ENCODE measurements around the gene TRDMT1.

Gene TRDMT1

GRCh38 chr10:17181110-17181509 lies 20.4 kb downstream of the TRDMT1 start:
- Histone ChIP-seq H3K4ac (ENCODE audit: low read depth, low read length) (no peak overlapping the region), H4K91ac (ENCODE audit: low read depth, low read length) (no peak overlapping the region), H2AFZ (ENCODE audit: insufficient read depth, low read length, poor library complexity) (no peak overlapping the region), H3K18ac (ENCODE audit: low read length) (no peak overlapping the region), H4K12ac (ENCODE audit: low read depth, low read length) (no peak overlapping the region), H3K4me1 (ENCODE audit: control insufficient read depth in 1 of 2, insufficient read depth in 2 of 2, low read length in 2 of 2) (peaks cover 2 to 5% of the 10 kb centered on the region in 2 experiments), H2BK120ac (ENCODE audit: insufficient read depth, low read length, poor library complexity) (no peak overlapping the region), H3K79me2 (ENCODE audit: control insufficient read depth, insufficient read depth, low read length, poor library complexity) (no peaks in the 10 kb centered on the region), H3K79me1 (ENCODE audit: low read length) (no peaks in the 10 kb centered on the region), H3K27ac (ENCODE audit: low read depth, low read length) (no peak overlapping the region), H3K9ac (ENCODE audit: low read length) (no peak overlapping the region), H4K8ac (ENCODE audit: low read depth, low read length) (no peak overlapping the region), H3K27me3 (ENCODE audit: insufficient read depth, low read length) (no peaks in the 10 kb centered on the region), H3K4me2 (ENCODE audit: low read length) (no peak overlapping the region), H3K23ac (ENCODE audit: low read length) (no peak overlapping the region), H3K9me3 (ENCODE audit: insufficient read depth, low read depth, low read length) (no peaks in the 10 kb centered on the region), H2BK5ac (ENCODE audit: low read depth, low read length, poor library complexity) (no peak overlapping the region), H3K14ac (ENCODE audit: low read length) (no peak overlapping the region), H2BK12ac (ENCODE audit: low read length) (no peak overlapping the region), H2AK5ac (ENCODE audit: low read length) (no peak overlapping the region), H3K36me3 (ENCODE audit: control insufficient read depth in 1 of 2, insufficient read depth in 2 of 2, low read length in 2 of 2) (no peaks in the 10 kb centered on the region), H3K4me3 (ENCODE audit: low read depth, low read length) (no peak overlapping the region)
- DNase-seq, result no peak
- WGBS (ENCODE audit: extremely low coverage, insufficient coverage, insufficient read length), result no CpG with 5 or more reads among the region's 5 CpGs

GRCh38 chr10:17179002-17179401 lies 22.5 kb downstream of the TRDMT1 start:
- no peak overlapping the region for H4K12ac ChIP-seq (ENCODE audit: low read depth, low read length)
- H4K91ac ChIP-seq (ENCODE audit: low read depth, low read length), result no peak overlapping the region
- no peak overlapping the region for H2BK5ac ChIP-seq (ENCODE audit: low read depth, low read length, poor library complexity)
- no CpG with 5 or more reads among the region's 3 CpGs for WGBS (ENCODE audit: extremely low coverage, insufficient coverage, insufficient read length)
- H3K4me2 ChIP-seq (ENCODE audit: low read length), result no peak overlapping the region
- H3K36me3 ChIP-seq (ENCODE audit: control insufficient read depth in 1 of 2, insufficient read depth in 2 of 2, low read length in 2 of 2), result no peaks in the 10 kb centered on the region
- no peaks in the 10 kb centered on the region for H3K79me2 ChIP-seq (ENCODE audit: control insufficient read depth, insufficient read depth, low read length, poor library complexity)
- no peak overlapping the region for H3K23ac ChIP-seq (ENCODE audit: low read length)
- H3K4me3 ChIP-seq (ENCODE audit: low read depth, low read length), result no peak overlapping the region
- no peak for DNase-seq
- H2BK120ac ChIP-seq (ENCODE audit: insufficient read depth, low read length, poor library complexity), result no peak overlapping the region
- H2AFZ ChIP-seq (ENCODE audit: insufficient read depth, low read length, poor library complexity), result no peak overlapping the region
- H3K18ac ChIP-seq (ENCODE audit: low read length), result no peak overlapping the region
- no peak overlapping the region for H3K9ac ChIP-seq (ENCODE audit: low read length)
- no peak overlapping the region for H3K14ac ChIP-seq (ENCODE audit: low read length)
- no peak overlapping the region for H4K8ac ChIP-seq (ENCODE audit: low read depth, low read length)
- H3K27me3 ChIP-seq (ENCODE audit: insufficient read depth, low read length), result no peaks in the 10 kb centered on the region
- no peak overlapping the region for H3K4ac ChIP-seq (ENCODE audit: low read depth, low read length)
- peaks cover 2 to 5% of the 10 kb centered on the region in 2 experiments for H3K4me1 ChIP-seq (ENCODE audit: control insufficient read depth in 1 of 2, insufficient read depth in 2 of 2, low read length in 2 of 2)
- no peaks in the 10 kb centered on the region for H3K79me1 ChIP-seq (ENCODE audit: low read length)
- no peak overlapping the region for H2AK5ac ChIP-seq (ENCODE audit: low read length)
- H3K9me3 ChIP-seq (ENCODE audit: insufficient read depth, low read depth, low read length), result no peaks in the 10 kb centered on the region
- H2BK12ac ChIP-seq (ENCODE audit: low read length), result no peak overlapping the region
- no peak overlapping the region for H3K27ac ChIP-seq (ENCODE audit: low read depth, low read length)

- no peak for DNase-seq
- H3K9me3 ChIP-seq (ENCODE audit: insufficient read depth, low read depth, low read length), result no peaks in the 10 kb centered on the region
- no peak overlapping the region for H3K27ac ChIP-seq (ENCODE audit: low read depth, low read length)
- no peak overlapping the region for H3K14ac ChIP-seq (ENCODE audit: low read length)
- H4K91ac ChIP-seq (ENCODE audit: low read depth, low read length), result no peak overlapping the region
- H2AK5ac ChIP-seq (ENCODE audit: low read length), result no peak overlapping the region
- H3K4me3 ChIP-seq (ENCODE audit: low read depth, low read length), result no peak overlapping the region
- peaks cover 2 to 5% of the 10 kb centered on the region in 2 experiments for H3K4me1 ChIP-seq (ENCODE audit: control insufficient read depth in 1 of 2, insufficient read depth in 2 of 2, low read length in 2 of 2)
- H4K8ac ChIP-seq (ENCODE audit: low read depth, low read length), result no peak overlapping the region
- H3K4me2 ChIP-seq (ENCODE audit: low read length), result no peak overlapping the region
- H3K18ac ChIP-seq (ENCODE audit: low read length), result no peak overlapping the region
- no peaks in the 10 kb centered on the region for H3K27me3 ChIP-seq (ENCODE audit: insufficient read depth, low read length)
- H2AFZ ChIP-seq (ENCODE audit: insufficient read depth, low read length, poor library complexity), result no peak overlapping the region
- no peak overlapping the region for H3K4ac ChIP-seq (ENCODE audit: low read depth, low read length)
- no peak overlapping the region for H2BK12ac ChIP-seq (ENCODE audit: low read length)
- H2BK5ac ChIP-seq (ENCODE audit: low read depth, low read length, poor library complexity), result no peak overlapping the region
- H3K9ac ChIP-seq (ENCODE audit: low read length), result no peak overlapping the region
- no peak overlapping the region for H4K12ac ChIP-seq (ENCODE audit: low read depth, low read length)
- no peak overlapping the region for H2BK120ac ChIP-seq (ENCODE audit: insufficient read depth, low read length, poor library complexity)
- no peaks in the 10 kb centered on the region for H3K36me3 ChIP-seq (ENCODE audit: control insufficient read depth in 1 of 2, insufficient read depth in 2 of 2, low read length in 2 of 2)
- WGBS (ENCODE audit: extremely low coverage, insufficient coverage, insufficient read length), result no CpG with 5 or more reads among the region's 1 CpG
- no peaks in the 10 kb centered on the region for H3K79me1 ChIP-seq (ENCODE audit: low read length)
- H3K23ac ChIP-seq (ENCODE audit: low read length), result no peak overlapping the region
- H3K79me2 ChIP-seq (ENCODE audit: control insufficient read depth, insufficient read depth, low read length, poor library complexity), result no peaks in the 10 kb centered on the region
Observed at GRCh38 chr10:17178006-17178405, 23.5 kb downstream of the TRDMT1 start.

- Histone ChIP-seq H2BK12ac (ENCODE audit: low read length) (no peak overlapping the region), H3K9me3 (ENCODE audit: insufficient read depth, low read depth, low read length) (no peaks in the 10 kb centered on the region), H3K23ac (ENCODE audit: low read length) (no peak overlapping the region), H4K91ac (ENCODE audit: low read depth, low read length) (no peak overlapping the region), H2BK120ac (ENCODE audit: insufficient read depth, low read length, poor library complexity) (no peak overlapping the region), H3K27ac (ENCODE audit: low read depth, low read length) (no peak overlapping the region), H3K79me2 (ENCODE audit: control insufficient read depth, insufficient read depth, low read length, poor library complexity) (no peaks in the 10 kb centered on the region), H3K4me1 (ENCODE audit: control insufficient read depth in 1 of 2, insufficient read depth in 2 of 2, low read length in 2 of 2) (peaks cover 2 to 5% of the 10 kb centered on the region in 2 experiments), H4K12ac (ENCODE audit: low read depth, low read length) (no peak overlapping the region), H3K79me1 (ENCODE audit: low read length) (no peaks in the 10 kb centered on the region), H3K9ac (ENCODE audit: low read length) (no peak overlapping the region), H3K4me2 (ENCODE audit: low read length) (no peak overlapping the region), H4K8ac (ENCODE audit: low read depth, low read length) (no peak overlapping the region), H3K14ac (ENCODE audit: low read length) (no peak overlapping the region), H3K36me3 (ENCODE audit: control insufficient read depth in 1 of 2, insufficient read depth in 2 of 2, low read length in 2 of 2) (no peaks in the 10 kb centered on the region), H3K18ac (ENCODE audit: low read length) (no peak overlapping the region), H2AFZ (ENCODE audit: insufficient read depth, low read length, poor library complexity) (no peak overlapping the region), H3K4ac (ENCODE audit: low read depth, low read length) (no peak overlapping the region), H3K4me3 (ENCODE audit: low read depth, low read length) (no peak overlapping the region), H2AK5ac (ENCODE audit: low read length) (no peak overlapping the region), H2BK5ac (ENCODE audit: low read depth, low read length, poor library complexity) (no peak overlapping the region), H3K27me3 (ENCODE audit: insufficient read depth, low read length) (no peaks in the 10 kb centered on the region)
- no CpG with 5 or more reads among the region's 1 CpG for WGBS (ENCODE audit: extremely low coverage, insufficient coverage, insufficient read length)
- DNase-seq, result no peak
Observed at GRCh38 chr10:17177014-17177413, 24.5 kb downstream of the TRDMT1 start.

Data from trophoblast cell (in vitro differentiated cells and primary cell).